Measurements from ENCODE around the gene GYPC.
A peak's percentile ranks its signal among the peaks of the same experiment; 100 is the strongest.

The GYPC gene, protein sequence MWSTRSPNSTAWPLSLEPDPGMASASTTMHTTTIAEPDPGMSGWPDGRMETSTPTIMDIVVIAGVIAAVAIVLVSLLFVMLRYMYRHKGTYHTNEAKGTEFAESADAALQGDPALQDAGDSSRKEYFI

DNA sequence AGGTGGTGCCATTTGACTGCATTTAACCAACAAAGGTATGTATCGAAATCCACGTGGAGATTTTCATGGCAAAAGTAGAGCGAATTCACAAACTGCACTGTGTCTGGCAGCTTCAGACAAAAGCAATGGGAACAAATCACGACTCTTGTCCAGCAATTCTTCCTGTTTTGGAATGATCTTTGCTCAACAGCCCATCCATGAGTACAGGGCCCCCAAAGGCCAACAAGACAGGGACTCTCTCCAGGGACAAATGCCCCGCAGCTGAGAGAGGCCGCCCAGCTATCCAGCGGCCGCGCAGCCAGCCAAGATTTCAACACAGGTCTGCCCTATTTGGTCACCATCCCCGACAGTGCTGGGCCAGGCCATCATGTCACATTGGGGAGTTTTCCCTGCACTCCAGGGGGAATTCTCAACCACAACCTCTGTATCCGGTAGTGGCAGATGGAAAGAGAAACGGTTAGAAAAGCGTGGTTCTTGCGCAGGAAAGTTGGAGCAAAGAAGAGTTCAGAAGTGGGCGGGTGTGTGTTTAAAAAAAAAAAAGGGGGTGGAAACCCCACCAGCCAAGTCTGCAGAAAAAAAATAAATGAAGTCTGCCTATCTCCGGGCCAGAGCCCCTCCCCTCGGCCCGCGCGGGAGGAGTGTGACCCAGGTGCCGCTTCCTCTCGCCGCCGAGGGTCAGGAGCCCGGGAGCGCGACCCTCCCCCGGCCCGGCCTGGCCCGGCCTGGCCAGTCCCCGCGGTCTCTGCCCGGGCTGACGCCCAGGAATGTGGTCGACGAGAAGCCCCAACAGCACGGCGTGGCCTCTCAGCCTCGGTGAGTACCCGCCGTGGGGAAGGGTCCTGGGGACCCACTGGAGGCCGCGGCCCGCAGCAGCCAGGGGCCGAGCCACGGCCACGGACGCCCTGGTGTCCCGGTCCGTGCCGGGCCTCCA, at the start of gene GYPC:
TSS of gene GYPC (plus strand) at position 659 of the 931 bp plus-strand sequence. CDS start at position 765, 106 bp downstream.
- Histone ChIP-seq H3K9ac (ENCODE audit: insufficient read length) (no peak within 1 kb of the TSS), H3K36me3 (ENCODE audit: insufficient read depth, low read length) (no peaks in the 10 kb centered on the region), H3K9me3 (ENCODE audit: low read depth, low read length) (no peaks in the 10 kb centered on the region), H3K4me3 (no peak within 1 kb of the TSS), H3K27ac (no peak within 1 kb of the TSS)
- TF ChIP-seq EZH2 (IDR thresholded peaks at IDR 0.05) (no peak), FOXP2 (optimal IDR thresholded peaks at IDR 0.05; ENCODE audit: control extremely low read depth, extremely low read length, insufficient read depth) (no peak), POLR2AphosphoS5 (IDR thresholded peaks at IDR 0.05; ENCODE audit: borderline replicate concordance, low read depth, low read length) (no peak)
- DNase-seq (ENCODE audit: low read depth, low spot score): no peak

DNA sequence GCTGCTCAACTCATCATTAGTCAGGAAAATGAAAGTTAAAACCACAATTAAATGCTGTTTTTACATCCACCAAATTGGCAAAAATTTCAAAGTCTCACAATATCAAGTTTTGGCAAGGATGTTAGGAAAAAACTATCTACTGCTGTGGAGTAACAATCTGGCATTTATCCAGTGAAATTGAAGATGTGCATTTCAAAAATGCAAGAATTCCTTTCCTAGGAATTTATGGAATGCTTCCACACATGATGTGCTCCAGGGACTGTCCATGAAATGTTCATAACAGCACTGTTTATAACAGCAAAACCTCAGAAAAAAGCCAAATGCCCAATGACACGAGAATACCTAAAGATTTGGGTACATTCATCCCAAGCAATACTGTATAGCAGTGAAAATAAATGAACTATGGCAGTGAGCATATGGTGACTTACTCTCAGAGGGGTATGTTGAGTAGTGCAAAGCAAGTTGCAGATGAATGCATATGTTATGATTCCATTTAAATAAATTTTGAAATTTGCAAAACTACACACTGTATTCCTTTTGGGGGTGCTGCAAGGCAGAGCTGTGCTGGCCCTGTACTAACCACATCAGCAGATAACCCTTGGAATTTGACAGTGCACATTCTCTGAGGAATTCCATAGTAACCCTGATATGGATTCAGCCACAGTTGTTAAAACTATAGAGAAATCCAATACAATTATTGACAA, 41.3 kb upstream of the GYPC start:
- TF ChIP-seq POLR2AphosphoS5 (IDR thresholded peaks at IDR 0.05; ENCODE audit: borderline replicate concordance, low read depth, low read length) (no peak), EZH2 (IDR thresholded peaks at IDR 0.05) (no peak)
- peak; percentile 39 for DNase-seq (ENCODE audit: low read depth, low spot score)
- Histone ChIP-seq H3K4me3 (peak overlapping the region; percentile 62), H3K36me3 (ENCODE audit: insufficient read depth, low read length) (no peaks in the 10 kb centered on the region), H3K9ac (ENCODE audit: insufficient read length) (no peak overlapping the region), H3K27ac (peak overlapping the region; percentile 96), H3K9me3 (ENCODE audit: low read depth, low read length) (no peaks in the 10 kb centered on the region)

DNA sequence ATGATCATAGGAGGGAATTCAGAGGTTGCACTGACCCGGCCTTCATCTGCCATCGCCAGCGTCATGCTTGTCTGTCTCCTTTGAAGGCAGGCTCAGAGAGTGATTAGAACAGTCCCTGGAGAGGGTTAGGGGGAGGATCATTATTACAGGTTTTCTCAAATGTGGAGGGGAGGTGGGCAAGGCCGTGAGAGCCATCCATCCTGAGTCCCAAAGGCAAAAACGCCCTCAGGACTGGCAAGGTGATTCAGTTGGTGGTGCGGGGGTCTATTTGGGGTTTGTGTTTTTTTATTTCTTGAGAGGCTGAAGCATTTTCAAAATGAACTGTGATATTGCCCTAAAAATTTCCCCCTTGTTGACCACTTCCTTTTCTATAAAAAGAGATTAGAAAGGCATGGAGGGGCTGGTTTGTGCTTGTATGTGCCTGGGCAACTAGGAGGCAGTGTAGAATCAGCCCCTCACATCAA, 39.3 kb upstream of the GYPC start:
- H3K27ac ChIP-seq: no peak overlapping the region
- H3K9me3 ChIP-seq (ENCODE audit: low read depth, low read length): no peaks in the 10 kb centered on the region
- DNase-seq (ENCODE audit: low read depth, low spot score): no peak
- no peak overlapping the region for H3K4me3 ChIP-seq
- H3K9ac ChIP-seq (ENCODE audit: insufficient read length): no peak overlapping the region
- TF ChIP-seq POLR2AphosphoS5 (IDR thresholded peaks at IDR 0.05; ENCODE audit: borderline replicate concordance, low read depth, low read length) (no peak), EZH2 (IDR thresholded peaks at IDR 0.05) (no peak), FOXP2 (optimal IDR thresholded peaks at IDR 0.05; ENCODE audit: control extremely low read depth, extremely low read length, insufficient read depth) (no peak)
- no peaks in the 10 kb centered on the region for H3K36me3 ChIP-seq (ENCODE audit: insufficient read depth, low read length)

DNA sequence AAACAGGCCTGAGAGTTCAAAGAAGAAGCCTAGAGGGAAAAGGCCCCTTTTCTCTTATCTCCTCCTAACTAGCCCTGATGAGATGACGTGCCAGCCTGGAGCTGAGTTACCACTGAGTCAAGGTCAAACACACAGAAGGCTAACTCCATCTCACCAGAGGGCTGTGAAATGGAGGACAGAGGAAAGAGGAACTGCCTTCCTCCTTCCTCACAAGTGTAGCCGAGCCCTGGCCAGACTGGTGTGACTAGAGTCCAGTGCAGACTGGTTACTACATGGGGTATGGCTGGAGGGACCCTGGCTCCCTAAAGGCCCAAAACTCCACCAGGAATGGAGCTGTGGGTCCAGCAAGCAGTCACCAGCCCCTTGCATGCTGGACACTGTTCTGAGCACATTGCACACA, 35.7 kb upstream of the GYPC start:
- H3K9me3 ChIP-seq (ENCODE audit: low read depth, low read length): no peaks in the 10 kb centered on the region
- H3K36me3 ChIP-seq (ENCODE audit: insufficient read depth, low read length): no peaks in the 10 kb centered on the region
- TF ChIP-seq EZH2 (IDR thresholded peaks at IDR 0.05): no peak
- no peak for TF ChIP-seq POLR2AphosphoS5 (IDR thresholded peaks at IDR 0.05; ENCODE audit: borderline replicate concordance, low read depth, low read length)
- no peak for TF ChIP-seq FOXP2 (optimal IDR thresholded peaks at IDR 0.05; ENCODE audit: control extremely low read depth, extremely low read length, insufficient read depth)
- no peak for DNase-seq (ENCODE audit: low read depth, low spot score)
- H3K4me3 ChIP-seq: no peak overlapping the region
- H3K9ac ChIP-seq (ENCODE audit: insufficient read length): no peak overlapping the region
- no peak overlapping the region for H3K27ac ChIP-seq

DNA sequence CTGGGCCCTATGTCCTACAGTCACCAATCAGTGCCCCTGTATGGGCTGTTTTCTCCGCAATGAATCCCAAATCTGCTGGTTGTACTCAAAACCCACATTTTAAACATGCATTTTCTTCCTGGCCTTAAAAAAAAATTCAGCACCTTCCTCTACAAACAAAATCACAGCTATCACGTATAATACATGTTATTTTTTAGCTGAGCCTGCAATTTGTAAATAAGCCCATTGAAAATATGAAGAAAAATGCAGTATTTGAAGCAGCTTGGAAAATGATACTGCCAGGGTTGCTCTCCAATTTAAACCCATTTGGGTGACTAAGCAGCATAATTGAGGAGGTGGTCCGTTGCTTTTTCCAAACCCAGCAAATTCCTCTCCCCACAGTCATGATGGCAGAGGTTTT, 33.0 kb upstream of the GYPC start:
- Histone ChIP-seq H3K4me3 (no peak overlapping the region), H3K36me3 (ENCODE audit: insufficient read depth, low read length) (no peaks in the 10 kb centered on the region), H3K9ac (ENCODE audit: insufficient read length) (no peak overlapping the region), H3K27ac (no peak overlapping the region), H3K9me3 (ENCODE audit: low read depth, low read length) (no peaks in the 10 kb centered on the region)
- TF ChIP-seq FOXP2 (optimal IDR thresholded peaks at IDR 0.05; ENCODE audit: control extremely low read depth, extremely low read length, insufficient read depth) (no peak), EZH2 (IDR thresholded peaks at IDR 0.05) (no peak), POLR2AphosphoS5 (IDR thresholded peaks at IDR 0.05; ENCODE audit: borderline replicate concordance, low read depth, low read length) (no peak)
- no peak for DNase-seq (ENCODE audit: low read depth, low spot score)

DNA sequence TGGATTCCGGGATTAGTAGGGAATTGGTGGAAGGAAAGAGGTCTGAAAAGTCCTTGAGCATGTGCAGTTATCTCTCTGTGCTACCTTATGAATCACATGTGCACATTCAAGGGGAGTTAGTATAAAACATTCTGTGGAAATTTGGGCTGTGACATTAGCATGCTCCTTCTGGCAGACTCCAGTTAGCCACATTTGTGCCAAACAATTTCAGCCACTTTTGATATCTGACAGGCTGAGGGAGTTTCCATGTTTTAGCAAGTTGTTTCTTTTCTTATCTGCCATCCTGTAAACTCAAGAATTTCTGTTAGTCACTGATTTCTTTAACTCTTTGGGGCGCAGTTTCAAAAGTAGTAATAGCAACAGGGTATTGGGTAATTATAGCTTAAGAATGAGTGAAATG, 28.3 kb upstream of the GYPC start:
- H3K9me3 ChIP-seq (ENCODE audit: low read depth, low read length): no peaks in the 10 kb centered on the region
- no peak for TF ChIP-seq EZH2 (IDR thresholded peaks at IDR 0.05)
- TF ChIP-seq FOXP2 (optimal IDR thresholded peaks at IDR 0.05; ENCODE audit: control extremely low read depth, extremely low read length, insufficient read depth): no peak
- TF ChIP-seq POLR2AphosphoS5 (IDR thresholded peaks at IDR 0.05; ENCODE audit: borderline replicate concordance, low read depth, low read length): no peak
- no peak overlapping the region for H3K9ac ChIP-seq (ENCODE audit: insufficient read length)
- no peaks in the 10 kb centered on the region for H3K36me3 ChIP-seq (ENCODE audit: insufficient read depth, low read length)
- H3K4me3 ChIP-seq: no peak overlapping the region
- H3K27ac ChIP-seq: no peak overlapping the region
- DNase-seq (ENCODE audit: low read depth, low spot score): no peak

DNA sequence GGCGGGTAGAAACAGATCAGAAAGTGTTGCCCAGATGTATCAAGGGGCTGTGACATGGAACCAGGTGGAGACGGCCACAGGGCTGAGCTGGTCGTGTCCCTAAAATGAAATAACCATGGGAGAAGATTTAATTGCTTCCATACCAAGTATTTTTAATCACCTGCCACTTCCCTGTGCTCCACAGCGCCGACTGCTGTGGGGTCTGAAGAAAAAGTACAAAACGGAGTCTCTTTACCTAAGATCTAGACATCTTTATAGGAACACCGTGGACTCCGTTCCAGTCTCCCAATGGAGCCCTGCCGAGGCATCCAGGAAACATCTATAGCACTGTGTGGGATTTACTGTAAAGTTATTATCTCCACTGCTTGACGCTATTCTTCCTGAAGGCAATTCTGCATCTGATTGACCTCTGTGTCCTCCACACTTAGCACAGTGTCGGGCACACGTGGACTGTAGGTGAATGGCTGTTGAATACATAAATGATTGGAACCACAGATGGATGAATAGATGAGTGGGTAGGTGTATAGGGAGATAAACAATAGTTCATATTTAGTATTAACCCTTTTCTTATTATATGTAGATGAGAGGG, 21.6 kb upstream of the GYPC start:
- no peak overlapping the region for H3K9ac ChIP-seq (ENCODE audit: insufficient read length)
- no peak overlapping the region for H3K27ac ChIP-seq
- no peaks in the 10 kb centered on the region for H3K9me3 ChIP-seq (ENCODE audit: low read depth, low read length)
- DNase-seq (ENCODE audit: low read depth, low spot score): no peak
- no peaks in the 10 kb centered on the region for H3K36me3 ChIP-seq (ENCODE audit: insufficient read depth, low read length)
- TF ChIP-seq EZH2 (IDR thresholded peaks at IDR 0.05) (no peak), POLR2AphosphoS5 (IDR thresholded peaks at IDR 0.05; ENCODE audit: borderline replicate concordance, low read depth, low read length) (no peak), FOXP2 (optimal IDR thresholded peaks at IDR 0.05; ENCODE audit: control extremely low read depth, extremely low read length, insufficient read depth) (no peak)
- H3K4me3 ChIP-seq: no peak overlapping the region

DNA sequence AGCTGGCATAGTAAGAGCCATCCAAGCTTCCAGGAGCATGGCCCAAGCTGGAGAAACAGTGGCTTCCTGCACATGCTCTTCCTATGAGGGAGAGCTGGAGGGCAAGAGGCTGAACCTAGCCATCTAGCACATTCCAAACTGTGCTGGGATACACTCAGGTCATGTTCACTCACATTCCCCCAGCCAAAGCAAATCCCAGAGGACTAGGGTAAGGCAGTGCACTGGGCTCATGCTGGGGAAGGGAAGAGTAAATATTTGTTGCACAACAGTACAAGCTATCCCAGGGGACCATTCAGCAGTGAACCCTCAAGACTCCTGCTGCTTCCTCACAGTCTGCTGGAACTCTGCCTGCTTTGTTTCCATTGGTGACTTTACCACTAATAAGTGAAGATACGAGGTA, 20.7 kb upstream of the GYPC start:
- Histone ChIP-seq H3K4me3 (no peak overlapping the region), H3K9ac (ENCODE audit: insufficient read length) (no peak overlapping the region), H3K27ac (no peak overlapping the region), H3K36me3 (ENCODE audit: insufficient read depth, low read length) (no peaks in the 10 kb centered on the region), H3K9me3 (ENCODE audit: low read depth, low read length) (no peaks in the 10 kb centered on the region)
- TF ChIP-seq FOXP2 (optimal IDR thresholded peaks at IDR 0.05; ENCODE audit: control extremely low read depth, extremely low read length, insufficient read depth) (peak; percentile 59), EZH2 (IDR thresholded peaks at IDR 0.05) (no peak), POLR2AphosphoS5 (IDR thresholded peaks at IDR 0.05; ENCODE audit: borderline replicate concordance, low read depth, low read length) (no peak)
- DNase-seq (ENCODE audit: low read depth, low spot score): no peak
